ENCODE measurements around the gene CYP21A2.
A peak's percentile ranks its signal among the peaks of the same experiment; 100 is the strongest.
"Not testable (repeated sequence)": the region's sequence is repeated elsewhere in the genome, so short reads cannot be mapped to it uniquely, and the experiment has no call there.

Gene CYP21A2

DNA sequence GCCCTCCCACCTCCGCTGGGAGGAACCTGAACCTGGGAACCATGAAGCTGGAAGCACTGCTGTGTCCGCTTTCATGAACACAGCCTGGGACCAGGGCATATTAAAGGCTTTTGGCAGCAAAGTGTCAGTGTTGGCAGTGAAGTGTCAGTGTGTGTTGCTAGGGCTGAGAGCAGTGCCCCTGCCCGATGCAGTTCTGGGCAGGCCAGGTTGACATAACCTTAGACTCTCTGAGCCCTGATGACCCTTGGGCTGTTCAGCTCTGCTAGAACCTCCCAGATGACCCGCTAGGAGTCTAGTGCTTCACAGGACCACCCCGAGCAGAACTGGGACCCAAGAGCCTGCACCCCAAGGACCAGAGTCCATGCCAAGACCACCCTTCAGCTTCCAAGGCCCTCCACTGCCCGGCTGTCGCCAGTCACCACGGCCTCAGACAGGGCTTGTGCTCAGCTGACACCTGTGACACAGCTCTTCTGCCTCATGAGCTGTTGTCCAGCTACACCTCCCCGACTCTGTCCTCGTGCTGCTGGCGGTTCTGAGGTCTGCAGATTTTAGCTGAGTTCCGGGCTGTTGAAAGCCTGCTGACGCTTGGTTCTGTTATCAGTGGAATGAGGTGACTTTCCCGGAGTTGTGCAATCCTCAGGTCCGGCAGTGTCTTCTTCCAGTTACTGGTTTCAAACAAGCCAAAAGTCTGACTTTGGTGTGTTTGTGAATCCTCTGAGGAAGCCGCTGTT lies 2.8 kb upstream of the CYP21A2 start:
- not testable (repeated sequence) for DNase-seq

DNA sequence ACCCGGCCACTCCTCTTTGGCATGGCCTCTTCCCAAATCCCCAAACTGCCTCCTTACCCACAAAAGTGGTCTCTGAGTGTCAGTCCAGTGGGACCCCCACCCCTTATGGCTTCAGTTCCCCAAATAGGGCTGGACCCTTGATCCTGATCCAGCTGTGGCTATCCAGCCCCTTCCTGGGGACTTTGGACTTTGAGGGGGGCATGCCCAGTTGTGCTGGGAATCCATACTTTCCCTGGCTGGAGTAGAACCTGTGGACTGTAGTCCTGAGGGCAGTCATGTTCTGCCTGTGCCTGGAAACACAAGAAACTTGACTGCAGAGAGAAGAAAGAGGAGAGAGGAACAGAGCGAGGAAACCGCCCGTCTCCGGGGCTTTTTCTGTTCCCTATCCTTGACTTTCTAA lies 1.1 kb upstream of the CYP21A2 start:
- DNase-seq: not testable (repeated sequence)

DNA sequence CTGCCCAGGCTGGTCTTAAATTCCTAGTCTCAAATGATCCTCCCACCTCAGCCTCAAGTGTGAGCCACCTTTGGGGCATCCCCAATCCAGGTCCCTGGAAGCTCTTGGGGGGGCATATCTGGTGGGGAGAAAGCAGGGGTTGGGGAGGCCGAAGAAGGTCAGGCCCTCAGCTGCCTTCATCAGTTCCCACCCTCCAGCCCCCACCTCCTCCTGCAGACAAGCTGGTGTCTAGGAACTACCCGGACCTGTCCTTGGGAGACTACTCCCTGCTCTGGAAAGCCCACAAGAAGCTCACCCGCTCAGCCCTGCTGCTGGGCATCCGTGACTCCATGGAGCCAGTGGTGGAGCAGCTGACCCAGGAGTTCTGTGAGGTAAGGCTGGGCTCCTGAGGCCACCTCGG lies 663 bp downstream of the CYP21A2 start:
- DNase-seq: not testable (repeated sequence)

DNA sequence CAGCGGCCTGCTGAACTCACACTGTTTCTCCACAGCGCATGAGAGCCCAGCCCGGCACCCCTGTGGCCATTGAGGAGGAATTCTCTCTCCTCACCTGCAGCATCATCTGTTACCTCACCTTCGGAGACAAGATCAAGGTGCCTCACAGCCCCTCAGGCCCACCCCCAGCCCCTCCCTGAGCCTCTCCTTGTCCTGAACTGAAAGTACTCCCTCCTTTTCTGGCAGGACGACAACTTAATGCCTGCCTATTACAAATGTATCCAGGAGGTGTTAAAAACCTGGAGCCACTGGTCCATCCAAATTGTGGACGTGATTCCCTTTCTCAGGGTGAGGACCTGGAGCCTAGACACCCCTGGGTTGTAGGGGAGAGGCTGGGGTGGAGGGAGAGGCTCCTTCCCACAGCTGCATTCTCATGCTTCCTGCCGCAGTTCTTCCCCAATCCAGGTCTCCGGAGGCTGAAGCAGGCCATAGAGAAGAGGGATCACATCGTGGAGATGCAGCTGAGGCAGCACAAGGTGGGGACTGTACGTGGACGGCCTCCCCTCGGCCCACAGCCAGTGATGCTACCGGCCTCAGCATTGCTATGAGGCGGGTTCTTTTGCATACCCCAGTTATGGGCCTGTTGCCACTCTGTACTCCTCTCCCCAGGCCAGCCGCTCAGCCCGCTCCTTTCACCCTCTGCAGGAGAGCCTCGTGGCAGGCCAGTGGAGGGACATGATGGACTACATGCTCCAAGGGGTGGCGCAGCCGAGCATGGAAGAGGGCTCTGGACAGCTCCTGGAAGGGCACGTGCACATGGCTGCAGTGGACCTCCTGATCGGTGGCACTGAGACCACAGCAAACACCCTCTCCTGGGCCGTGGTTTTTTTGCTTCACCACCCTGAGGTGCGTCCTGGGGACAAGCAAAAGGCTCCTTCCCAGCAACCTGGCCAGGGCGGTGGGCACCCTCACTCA lies 1.4 kb downstream of the CYP21A2 start:
- DNase-seq: not testable (repeated sequence)

DNA sequence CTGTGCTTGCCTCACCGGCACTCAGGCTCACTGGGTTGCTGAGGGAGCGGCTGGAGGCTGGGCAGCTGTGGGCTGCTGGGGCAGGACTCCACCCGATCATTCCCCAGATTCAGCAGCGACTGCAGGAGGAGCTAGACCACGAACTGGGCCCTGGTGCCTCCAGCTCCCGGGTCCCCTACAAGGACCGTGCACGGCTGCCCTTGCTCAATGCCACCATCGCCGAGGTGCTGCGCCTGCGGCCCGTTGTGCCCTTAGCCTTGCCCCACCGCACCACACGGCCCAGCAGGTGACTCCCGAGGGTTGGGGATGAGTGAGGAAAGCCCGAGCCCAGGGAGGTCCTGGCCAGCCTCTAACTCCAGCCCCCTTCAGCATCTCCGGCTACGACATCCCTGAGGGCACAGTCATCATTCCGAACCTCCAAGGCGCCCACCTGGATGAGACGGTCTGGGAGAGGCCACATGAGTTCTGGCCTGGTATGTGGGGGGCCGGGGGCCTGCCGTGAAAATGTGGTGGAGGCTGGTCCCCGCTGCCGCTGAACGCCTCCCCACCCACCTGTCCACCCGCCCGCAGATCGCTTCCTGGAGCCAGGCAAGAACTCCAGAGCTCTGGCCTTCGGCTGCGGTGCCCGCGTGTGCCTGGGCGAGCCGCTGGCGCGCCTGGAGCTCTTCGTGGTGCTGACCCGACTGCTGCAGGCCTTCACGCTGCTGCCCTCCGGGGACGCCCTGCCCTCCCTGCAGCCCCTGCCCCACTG lies 2.3 kb downstream of the CYP21A2 start:
- not testable (repeated sequence) for DNase-seq

DNA sequence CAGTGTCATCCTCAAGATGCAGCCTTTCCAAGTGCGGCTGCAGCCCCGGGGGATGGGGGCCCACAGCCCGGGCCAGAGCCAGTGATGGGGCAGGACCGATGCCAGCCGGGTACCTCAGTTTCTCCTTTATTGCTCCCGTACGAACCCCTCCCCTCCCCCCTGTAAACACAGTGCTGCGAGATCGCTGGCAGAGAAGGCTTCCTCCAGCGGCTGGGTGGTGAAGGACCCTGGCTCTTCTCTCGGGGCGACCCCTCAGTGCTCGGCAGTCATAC lies 2.8 kb downstream of the CYP21A2 start:
- not testable (repeated sequence) for DNase-seq

DNA sequence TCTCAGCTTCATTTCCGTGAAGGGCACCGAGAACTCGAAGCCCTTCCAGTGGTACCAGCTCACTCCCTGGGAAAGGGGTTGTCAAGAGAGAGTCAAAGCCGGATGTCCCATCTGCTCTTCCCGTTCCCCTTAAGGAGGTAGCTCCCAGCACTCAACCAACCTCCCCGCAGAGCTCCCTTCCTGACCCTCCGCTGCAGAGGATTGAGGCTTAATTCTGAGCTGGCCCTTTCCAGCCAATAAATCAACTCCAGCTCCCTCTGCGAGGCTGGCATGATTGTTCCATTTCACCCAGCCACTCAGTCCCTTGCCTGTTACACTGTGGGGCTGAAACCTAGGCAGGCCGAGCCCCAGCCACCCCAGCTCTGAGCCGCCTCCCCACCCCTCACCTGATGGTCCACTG lies 3.2 kb downstream of the CYP21A2 start:
- DNase-seq: not testable (repeated sequence)

DNA sequence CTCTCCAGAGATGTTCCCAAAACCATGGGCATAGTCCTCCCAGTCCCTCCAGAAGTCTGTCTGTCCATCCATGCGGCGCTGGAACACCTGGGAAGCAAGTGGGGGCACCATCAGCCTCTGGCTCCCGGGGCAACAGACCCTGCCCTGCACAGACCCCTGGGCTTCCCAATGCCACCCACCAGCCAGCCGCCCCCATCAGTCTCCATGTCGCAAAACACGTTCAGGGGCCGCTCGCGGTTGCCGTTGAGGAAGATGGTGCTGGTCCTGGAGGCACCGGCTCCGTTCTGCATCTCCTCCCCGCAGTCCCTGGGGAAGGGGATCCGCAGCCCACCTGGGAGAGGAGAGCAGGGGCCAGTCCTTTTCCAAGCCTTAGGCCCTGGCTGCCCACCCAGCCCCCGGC lies 4.1 kb downstream of the CYP21A2 start:
- not testable (repeated sequence) for DNase-seq

DNA sequence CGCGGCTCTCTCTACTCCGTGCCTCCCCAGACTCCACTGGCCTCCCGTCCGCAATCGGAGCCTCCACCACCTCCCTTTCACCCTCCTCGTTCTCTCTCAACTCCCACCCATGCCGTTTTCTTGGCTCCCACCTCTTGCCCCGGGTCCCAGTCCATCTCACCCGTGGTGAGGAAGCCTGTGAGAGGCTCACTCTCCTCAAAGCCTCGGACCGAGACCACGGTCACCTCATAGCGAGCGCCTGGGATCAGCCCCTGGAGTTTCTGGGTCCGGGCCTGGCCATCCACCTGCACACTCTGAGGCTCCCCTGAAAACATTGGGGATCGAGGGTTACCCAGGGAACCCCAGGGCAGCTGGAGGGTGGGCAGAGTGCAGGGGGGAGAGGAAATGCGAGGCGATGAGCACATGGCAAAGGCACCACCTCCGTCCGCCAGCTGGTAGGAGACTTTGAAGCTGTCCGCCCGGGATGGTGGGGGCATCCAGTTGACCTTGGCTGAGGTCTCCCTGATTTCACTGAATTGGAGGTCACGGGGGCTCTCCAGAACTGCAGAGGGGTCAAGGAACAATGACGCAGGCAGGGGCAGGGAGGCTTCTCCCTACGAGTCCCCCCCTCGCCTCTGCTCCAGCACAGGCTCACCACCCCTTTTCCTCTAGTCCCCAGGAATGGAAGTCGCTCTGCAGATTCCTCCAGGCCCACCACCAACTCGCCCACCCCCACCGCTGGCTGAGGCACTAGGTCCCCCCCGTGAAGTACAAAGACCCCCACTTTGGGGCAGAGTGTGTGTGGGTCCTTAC lies 5.6 kb downstream of the CYP21A2 start:
- not testable (repeated sequence) for DNase-seq

DNA sequence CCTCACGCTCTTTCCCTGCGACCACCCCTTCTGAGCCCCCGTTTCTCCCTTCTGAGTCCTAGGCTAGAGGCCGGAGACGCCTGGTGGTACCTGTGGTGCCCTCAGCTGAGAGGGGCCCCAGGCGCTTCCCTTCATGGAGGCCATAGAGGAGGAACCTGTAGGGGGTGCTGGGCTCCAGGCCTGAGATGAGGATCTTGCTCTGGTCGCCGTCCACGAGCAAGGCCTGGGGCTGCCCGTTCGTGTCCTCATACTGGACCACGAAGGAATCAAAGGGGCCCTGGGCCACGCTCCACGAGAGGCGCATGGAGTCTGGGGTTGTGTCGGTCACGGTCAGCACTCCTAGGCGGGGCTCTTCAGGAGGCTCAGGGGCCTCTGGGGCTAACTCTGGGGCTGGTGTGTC lies 6.7 kb downstream of the CYP21A2 start:
- not testable (repeated sequence) for DNase-seq

DNA sequence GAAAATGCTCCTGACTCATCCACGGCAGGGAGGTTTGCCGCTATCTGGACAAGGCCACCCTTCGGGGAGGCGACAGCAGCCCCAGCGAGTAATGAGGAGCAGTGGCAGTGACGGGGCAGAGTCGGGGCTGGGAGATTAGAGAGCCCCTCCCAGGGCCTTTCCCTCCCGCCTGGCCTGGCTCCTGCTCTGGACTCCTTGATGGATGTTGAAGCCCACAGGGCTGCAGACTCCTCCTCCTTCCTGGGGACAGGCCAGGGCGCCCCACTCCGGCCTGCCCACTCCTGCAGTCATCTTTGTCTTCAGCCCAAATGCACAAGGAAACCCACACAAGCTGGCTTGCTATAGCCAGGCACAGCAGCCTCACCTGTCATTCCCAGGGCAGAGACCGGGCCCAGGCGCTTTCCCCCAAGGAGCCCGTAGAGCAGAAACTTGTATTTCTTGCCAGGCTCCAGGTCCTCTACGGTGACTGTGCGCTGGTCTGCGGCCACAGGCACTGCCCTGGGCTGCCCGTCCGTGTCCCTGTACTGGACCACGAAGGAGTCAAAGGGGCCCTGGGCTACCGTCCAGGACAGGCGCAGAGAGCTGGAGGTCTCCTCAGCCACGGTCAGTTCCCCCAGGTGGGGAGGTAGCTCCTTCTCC lies 7.7 kb downstream of the CYP21A2 start:
- DNase-seq: no peak

DNA sequence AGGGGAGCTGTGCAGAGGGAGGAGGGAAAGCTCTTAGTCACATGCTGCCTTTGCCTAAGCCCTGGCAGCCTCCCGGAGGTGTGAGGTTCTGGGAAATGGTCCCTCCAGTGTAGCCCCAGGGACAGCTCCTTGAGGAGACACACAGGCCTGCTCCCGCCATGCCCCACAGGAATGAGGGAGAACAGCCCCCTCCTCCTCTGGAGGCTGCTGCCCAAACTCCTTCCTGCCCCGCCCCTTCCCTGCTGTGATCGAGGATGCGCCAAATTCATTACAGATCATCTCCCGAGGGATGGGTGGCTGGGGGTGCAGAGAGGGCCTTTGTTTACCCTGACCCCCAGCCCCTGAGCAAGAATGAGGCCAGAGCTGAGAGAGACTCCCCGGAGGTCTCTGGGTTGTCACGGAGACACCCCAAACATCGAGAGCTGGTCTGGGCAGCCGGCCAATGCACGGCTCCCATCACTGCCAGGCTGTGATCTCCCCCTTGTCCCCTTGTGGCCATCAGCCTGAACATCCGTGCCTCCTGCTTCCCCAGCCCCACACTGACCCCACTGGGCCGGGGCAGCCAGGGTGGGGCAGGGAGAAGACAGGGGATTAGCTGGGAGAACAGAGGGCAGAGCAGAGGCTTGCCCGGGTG lies 8.4 kb downstream of the CYP21A2 start:
- no peak for DNase-seq

DNA sequence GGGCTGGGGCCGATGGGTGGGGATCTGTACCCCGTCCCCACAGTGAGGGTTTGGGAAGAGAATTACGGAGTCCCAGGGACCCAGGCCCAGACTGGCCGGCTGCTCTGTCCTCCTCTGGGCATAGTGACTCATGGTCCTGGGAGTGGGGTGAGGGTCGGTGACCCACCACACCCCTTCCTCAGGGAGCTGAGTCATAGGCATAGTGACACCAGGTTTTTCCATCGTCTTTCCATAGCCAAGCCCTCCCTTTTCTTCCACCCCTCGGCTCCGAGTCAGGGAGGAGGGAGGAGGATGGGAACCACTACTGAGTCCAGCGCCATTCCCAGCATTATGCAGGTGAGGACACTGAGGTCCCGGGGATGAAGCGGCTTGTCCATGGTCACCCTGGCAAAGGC lies 8.9 kb downstream of the CYP21A2 start:
- DNase-seq: no peak

DNA sequence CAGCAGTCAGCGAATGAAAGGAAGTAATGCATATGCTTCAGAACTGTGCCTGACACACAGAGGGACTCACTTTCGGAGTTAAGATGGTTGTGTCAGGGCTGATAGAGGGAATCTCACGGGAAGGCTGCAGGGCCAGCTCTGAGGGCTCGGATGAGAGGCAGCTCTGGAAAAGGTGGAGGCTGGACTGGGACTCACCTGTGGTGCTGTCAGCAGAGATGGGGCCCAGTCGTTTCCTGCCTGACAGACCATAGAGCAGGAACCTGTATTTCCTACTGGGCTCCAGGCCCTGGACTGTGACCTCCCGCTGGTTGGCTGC lies 9.3 kb downstream of the CYP21A2 start:
- no peak for DNase-seq

DNA sequence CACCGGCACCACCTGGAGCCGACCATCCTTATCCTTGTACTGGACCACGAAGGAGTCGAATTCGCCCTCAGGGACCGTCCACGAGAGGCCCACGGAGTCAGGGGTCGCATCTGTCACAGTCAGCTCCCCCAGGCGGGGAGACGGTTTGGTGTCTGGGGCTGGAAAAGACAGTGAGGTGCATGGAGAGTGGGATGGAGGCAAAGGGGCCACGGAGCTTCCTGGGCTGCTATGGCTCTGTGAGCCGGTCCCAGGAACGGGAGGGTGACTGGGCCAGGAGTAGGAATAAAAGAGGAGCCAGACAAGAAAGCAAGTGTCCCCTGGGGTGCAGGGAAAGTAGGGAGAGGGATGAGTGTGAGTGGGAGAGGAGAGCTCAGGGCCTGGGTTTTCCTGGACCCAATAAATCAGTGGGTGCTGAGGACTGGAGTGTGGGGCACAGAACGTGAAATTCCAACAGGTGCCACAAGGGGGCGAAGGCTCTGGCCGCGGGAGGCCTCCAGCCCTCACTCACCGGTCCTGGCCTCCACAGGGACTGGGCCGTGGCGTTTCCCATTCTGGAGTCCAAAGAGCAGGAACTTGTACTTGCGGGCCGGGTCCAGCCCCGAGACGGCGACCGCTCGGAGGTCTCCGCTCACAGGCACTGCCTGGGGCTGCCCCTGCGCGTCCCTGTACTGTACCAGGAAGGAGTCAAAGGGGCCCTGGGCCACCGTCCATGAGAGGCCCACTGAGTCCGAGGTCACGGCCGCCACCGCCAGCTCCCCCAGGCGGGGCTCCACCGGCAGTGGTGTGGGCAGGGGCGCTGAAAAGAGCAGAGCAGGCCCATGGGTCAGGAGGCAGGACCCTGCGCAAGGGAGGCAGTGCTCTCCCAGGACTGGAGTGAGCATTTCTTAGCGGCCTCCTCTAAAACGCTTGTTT lies 9.9 kb downstream of the CYP21A2 start:
- DNase-seq: peak; percentile 92

DNA sequence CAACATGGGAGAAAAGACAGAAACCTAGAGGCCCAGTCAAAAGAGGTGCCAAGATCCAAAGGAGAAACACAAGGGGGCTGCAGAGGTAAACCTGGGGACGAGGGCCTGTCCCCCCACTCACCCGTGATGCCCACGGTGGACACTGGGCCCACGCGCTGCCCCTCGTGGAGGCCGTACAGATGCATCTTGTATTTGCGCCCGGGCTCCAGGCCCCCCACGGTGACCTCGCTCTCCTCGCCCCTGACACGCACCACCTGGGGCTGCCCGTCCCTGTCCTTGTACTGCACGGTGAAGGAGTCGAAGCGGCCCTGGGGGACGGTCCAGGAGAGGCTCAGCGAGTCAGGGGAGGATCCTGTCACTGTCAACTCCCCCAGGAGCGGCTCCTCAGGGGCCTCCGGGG lies 10.9 kb downstream of the CYP21A2 start:
- DNase-seq: not testable (repeated sequence)

DNA sequence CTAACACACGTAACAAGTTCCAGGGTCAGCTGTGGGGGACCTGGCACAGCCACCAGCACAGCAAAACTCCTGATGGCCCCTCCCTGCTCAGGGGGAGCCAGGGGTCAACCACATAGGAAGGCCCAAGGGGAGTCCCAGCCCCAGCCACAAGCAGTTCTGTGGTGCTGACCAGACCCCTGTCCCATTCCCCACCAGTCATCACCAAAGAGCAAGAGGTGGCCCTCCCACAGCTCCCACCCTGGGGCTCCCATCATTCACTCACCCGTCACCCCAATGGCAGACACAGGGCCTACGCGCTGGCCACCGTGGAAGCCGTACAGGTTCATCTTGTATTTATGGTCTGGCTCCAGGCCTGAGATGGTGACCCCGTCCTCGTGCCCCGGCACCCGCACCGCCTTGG lies 11.5 kb downstream of the CYP21A2 start:
- DNase-seq: not testable (repeated sequence)

DNA sequence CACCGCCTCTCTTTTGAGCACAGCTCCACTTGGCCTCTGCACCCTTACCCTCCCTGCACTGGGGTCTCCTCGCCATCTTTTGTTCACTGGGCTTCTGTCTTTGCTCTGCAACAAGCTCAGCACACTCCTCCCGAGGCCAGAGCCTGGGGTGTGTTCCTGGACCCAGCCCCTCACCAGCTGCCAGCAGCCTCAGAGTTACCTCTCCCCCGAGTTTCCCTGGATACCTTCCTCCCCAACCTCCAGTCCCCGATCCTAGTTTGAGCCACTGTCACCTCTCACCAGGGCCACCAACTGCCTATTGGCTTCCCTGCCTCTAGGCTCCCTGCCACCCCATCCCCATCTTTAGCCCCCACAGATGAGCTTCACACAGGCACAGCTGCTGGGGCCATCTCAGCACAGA lies 12.3 kb downstream of the CYP21A2 start:
- DNase-seq: no peak

DNA sequence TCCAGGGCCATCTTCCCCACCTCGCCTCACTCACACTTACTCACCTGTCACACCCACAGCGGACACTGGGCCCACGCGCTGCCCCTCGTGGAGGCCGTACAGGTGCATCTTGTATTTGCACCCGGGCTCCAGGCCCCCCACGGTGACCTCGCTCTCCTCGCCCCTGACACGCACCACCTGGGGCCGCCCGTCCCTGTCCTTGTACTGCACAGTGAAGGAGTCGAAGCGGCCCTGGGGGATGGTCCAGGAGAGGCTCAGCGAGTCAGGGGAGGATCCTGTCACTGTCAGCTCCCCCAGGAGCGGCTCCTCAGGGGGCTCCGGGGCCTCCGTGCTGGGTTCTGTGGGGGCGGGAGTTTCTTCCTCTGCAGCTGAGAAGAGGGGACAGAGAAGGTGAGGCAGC lies 14.4 kb downstream of the CYP21A2 start:
- DNase-seq: not testable (repeated sequence)

DNA sequence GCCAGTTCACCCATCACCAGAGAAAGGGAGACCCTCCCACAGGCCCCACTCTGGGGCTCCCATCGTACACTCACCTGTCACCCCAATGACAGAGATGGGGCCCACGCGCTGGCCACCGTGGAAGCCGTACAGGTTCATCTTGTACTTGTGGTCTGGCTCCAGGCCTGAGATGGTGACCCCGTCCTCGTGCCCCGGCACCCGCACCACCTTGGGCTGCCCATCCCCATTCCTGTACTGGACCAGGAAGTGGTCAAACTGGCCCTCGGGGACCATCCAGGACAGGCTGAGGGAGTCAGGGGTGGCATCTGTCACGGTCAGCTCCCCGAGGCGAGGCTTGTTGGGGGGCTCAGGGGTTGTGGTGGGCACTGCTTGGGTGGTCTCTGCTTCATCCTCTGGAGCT lies 15.1 kb downstream of the CYP21A2 start:
- not testable (repeated sequence) for DNase-seq

DNA sequence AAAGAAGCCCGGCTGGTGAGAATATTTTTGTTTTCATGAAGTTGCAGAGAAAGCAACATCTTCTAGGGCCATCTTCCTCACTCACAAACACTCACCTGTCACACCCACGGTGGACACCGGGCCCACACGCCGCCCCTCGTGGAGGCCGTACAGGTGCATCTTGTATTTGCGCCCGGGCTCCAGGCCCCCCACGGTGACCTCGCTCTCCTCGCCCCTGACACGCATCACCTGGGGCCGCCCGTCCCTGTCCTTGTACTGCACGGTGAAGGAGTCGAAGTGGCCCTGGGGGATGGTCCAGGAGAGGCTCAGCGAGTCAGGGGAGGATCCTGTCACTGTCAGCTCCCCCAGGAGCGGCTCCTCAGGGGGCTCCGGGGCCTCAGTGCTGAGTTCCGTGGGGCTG lies 17.5 kb downstream of the CYP21A2 start:
- not testable (repeated sequence) for DNase-seq
